PC-3 (cell line): Measurements from ENCODE around the gene MBNL1. TPM values are rescaled to one million over a fixed set of nuclear protein-coding genes. Genes with fewer than 3 reads are reported as not detected.

Source experiments
- ATAC-seq: fragments of 200-7000 bp; cut with Tn5 transposase; 2 replicates; pipeline ENCODE4 v1.9.1; 2020; ENCODE audit warnings: mild to moderate bottlenecking, moderate library complexity
- BruUV-seq: library from RNA; stranded (reverse); fragments of 400-500 nt; replicated peaks from 2 replicates; lab custom pipeline; 2021; lab: Mats Ljungman, UMichigan
- CTCF ChIA-PET: fragments of 300-600 bp; sonication (Branson Sonifier 250); formaldehyde crosslinking; loops from one replicate; lab custom pipeline; 2022; ENCODE audit warnings: antibody characterized with exemption; lab: Charles Lee
- POLR2A ChIA-PET: fragments of 300-600 bp; sonication (Branson Sonifier 250); formaldehyde crosslinking; loops from one replicate; lab custom pipeline; 2022; ENCODE audit warnings: antibody characterized with exemption; ENCODE audit not compliant: unreplicated experiment; lab: Charles Lee
- DNase-seq: peaks from one replicate; pipeline ENCODE4 v3.0.0-alpha.2; 2015
- H2AFZ ChIP-seq: fragments of 300-600 bp; sonication (generic); 2 replicates; pipeline ENCODE4 v1.6.0; 2016; ENCODE audit warnings: antibody characterized with exemption, low read length
- H3F3A ChIP-seq: fragments of 300-600 bp; sonication (generic); one replicate; pipeline ENCODE4 v1.6.0; 2017; ENCODE audit warnings: antibody characterized with exemption, low read length, control low read depth, mild to moderate bottlenecking; ENCODE audit not compliant: unreplicated experiment
- H3K27ac ChIP-seq: fragments of 300-600 bp; sonication (generic); 2 replicates; pipeline ENCODE4 v1.5.1; 2016; ENCODE audit warnings: mild to moderate bottlenecking, low read length
- H3K27me3 ChIP-seq: fragments of 300-600 bp; sonication (generic); 2 replicates; pipeline ENCODE4 v1.6.1; 2016; ENCODE audit warnings: low read length, mixed read lengths
- H3K36me3 ChIP-seq: fragments of 300-600 bp; sonication (generic); 2 replicates; pipeline ENCODE4 v1.6.1; 2016; ENCODE audit warnings: low read depth, mixed run types, low read length, mixed read lengths
- H3K4me1 ChIP-seq: fragments of 300-600 bp; sonication (generic); 2 replicates; pipeline ENCODE4 v1.5.1; 2016; ENCODE audit warnings: low read length; ENCODE audit not compliant: insufficient read depth
- H3K4me2 ChIP-seq: fragments of 300-600 bp; sonication (generic); 2 replicates; pipeline ENCODE4 v1.6.0; 2016; ENCODE audit warnings: low read length
- H3K4me3 ChIP-seq: fragments of 300-600 bp; sonication (generic); 2 replicates; pipeline ENCODE4 v1.5.1; 2016; ENCODE audit warnings: mild to moderate bottlenecking, low read length, mixed read lengths
- H3K79me2 ChIP-seq: fragments of 300-600 bp; sonication (generic); 2 replicates; pipeline ENCODE4 v1.6.1; 2017; ENCODE audit warnings: low read length, mixed read lengths
- H3K9ac ChIP-seq: fragments of 300-600 bp; sonication (generic); 2 replicates; pipeline ENCODE4 v1.6.0; 2016; ENCODE audit warnings: mild to moderate bottlenecking, low read length
- H3K9me2 ChIP-seq: fragments of 300-600 bp; sonication (generic); replicated peaks from 2 replicates; pipeline ENCODE4 v1.6.1; 2016; ENCODE audit warnings: mixed run types, low read length, mixed read lengths
- H3K9me3 ChIP-seq: fragments of 300-600 bp; sonication (generic); 2 replicates; pipeline ENCODE4 v1.6.1; 2016; ENCODE audit warnings: low read length, mixed read lengths
- H4K20me1 ChIP-seq: fragments of 300-600 bp; sonication (generic); 2 replicates; pipeline ENCODE4 v1.6.1; 2016; ENCODE audit warnings: low read length, mixed read lengths
- CTCF ChIP-seq: fragments of 300-600 bp; sonication (generic); conservative IDR thresholded peaks from 2 replicates; pipeline ENCODE4 v1.5.1; 2017; ENCODE audit warnings: antibody characterized with exemption, low read depth, mild to moderate bottlenecking, low read length
- EZH2 ChIP-seq: fragments of 300-600 bp; sonication (generic); IDR thresholded peaks from one replicate; pipeline ENCODE4 v1.6.1; 2017; ENCODE audit warnings: antibody characterized with exemption, mild to moderate bottlenecking, low read length; ENCODE audit not compliant: unreplicated experiment
- EZH2phosphoT487 ChIP-seq: fragments of 300-600 bp; sonication (generic); IDR thresholded peaks from 2 replicates; pipeline ENCODE4 v1.6.1; 2018; ENCODE audit warnings: mild to moderate bottlenecking, antibody characterized with exemption, low read length, borderline replicate concordance
- intact Hi-C: fragments of 100-400 bp; cut with micrococcal nuclease; formaldehyde crosslinking; loops from 2 replicates; pipeline ENCODE4 v1.9.0; 2023
- total RNA-seq: library from RNA; depleted of rRNA; stranded (reverse); fragments of >200 nt; gene quantifications from 2 replicates; pipeline ENCODE4 v1.2.3, GENCODE V29; 2014

Gene MBNL1
- total RNA-seq, 1 experiment from 2014 or later, result 161 TPM

GRCh38 chr3:152241142-152242017 lies 27.3 kb upstream of the MBNL1 start:
- BruUV-seq, result no TSS peak
- Histone ChIP-seq H3F3A (no peaks in the 10 kb centered on the region), H3K9me3 (no peaks in the 10 kb centered on the region), H3K79me2 (no peaks in the 10 kb centered on the region), H4K20me1 (no peaks in the 10 kb centered on the region), H3K27ac (no peak overlapping the region), H3K36me3 (no peaks in the 10 kb centered on the region), H3K27me3 (no peaks in the 10 kb centered on the region), H3K4me3 (no peak overlapping the region), H3K9me2 (no peaks in the 10 kb centered on the region), H3K9ac (no peak overlapping the region), H3K4me1 (peaks cover 13% of the 10 kb centered on the region; the same call in 1 of the 2 replicates), H3K4me2 (no peak overlapping the region), H2AFZ (no peak overlapping the region)
- ChIA-PET CTCF (no interaction called here), POLR2A (no interaction called here)
- peak; percentile 42 for DNase-seq
- intact Hi-C loops, result no loop called here
- no peak for ATAC-seq
- TF ChIP-seq CTCF (no peak), EZH2 (no peak), EZH2phosphoT487 (no peak)

- TF ChIP-seq EZH2 (no peak), CTCF (no peak)
- intact Hi-C loops, result no loop called here
- no peak overlapping the region for H3K4me3 ChIP-seq
- no peaks in the 10 kb centered on the region for H3K36me3 ChIP-seq
- H4K20me1 ChIP-seq, result no peaks in the 10 kb centered on the region
- no peak for DNase-seq
- H3F3A ChIP-seq, result no peaks in the 10 kb centered on the region
- H2AFZ ChIP-seq, result no peak overlapping the region
- H3K9me3 ChIP-seq, result no peaks in the 10 kb centered on the region
- CTCF ChIA-PET, result interaction anchor here (0.6 kb wide), 1 partner anchor 27 kb away, joined by 3 read pairs; no protein-coding TSS in a partner anchor
- no peak overlapping the region for H3K27ac ChIP-seq
- H3K4me1 ChIP-seq, result peaks cover 13% of the 10 kb centered on the region; the same call in 1 of the 2 replicates
- H3K9me2 ChIP-seq, result no peaks in the 10 kb centered on the region
- H3K4me2 ChIP-seq, result no peak overlapping the region
- POLR2A ChIA-PET, result no interaction called here
- no peak for ATAC-seq
- no TSS peak for BruUV-seq
- H3K9ac ChIP-seq, result no peak overlapping the region
- no peaks in the 10 kb centered on the region for H3K27me3 ChIP-seq
- no peaks in the 10 kb centered on the region for H3K79me2 ChIP-seq
Measured at GRCh38 chr3:152243301-152243711, 25.4 kb upstream of the MBNL1 start.
